HepG2 (cell line): ENCODE results near the gene NBR1. TPM values are rescaled to one million over a fixed set of nuclear protein-coding genes. Genes with fewer than 3 reads are reported as not detected.

ENCODE experiments used
- AFF4 ChIP-seq: sonication (generic); formaldehyde crosslinking; IDR thresholded peaks from 2 replicates; pipeline ENCODE4 v1.4.0; 2020; ENCODE audit warnings: missing genetic modification reagents
- BCLAF1 ChIP-seq: fragments of 450-650 bp; IDR thresholded peaks from 2 replicates; pipeline ENCODE4 v1.6.1; 2017; ENCODE audit warnings: mild to moderate bottlenecking
- CAMTA2 ChIP-seq: sonication (generic); formaldehyde crosslinking; IDR thresholded peaks from 2 replicates; pipeline ENCODE4 v1.4.0; 2020; ENCODE audit warnings: mild to moderate bottlenecking, missing genetic modification reagents, borderline replicate concordance
- CREM ChIP-seq, 2 experiments: sonication (generic) in 1 of 2; formaldehyde crosslinking in 1 of 2; IDR thresholded peaks; 2 replicates each; pipeline versions ENCODE4 v1.4.0 to v1.6.1; 2016 to 2020; ENCODE audit warnings: antibody characterized with exemption in 1 of 2, mild to moderate bottlenecking in 1 of 2, missing genetic modification reagents in 1 of 2
- HOXA5 ChIP-seq: sonication (generic); formaldehyde crosslinking; IDR thresholded peaks from 2 replicates; pipeline ENCODE4 v1.4.0; 2020; ENCODE audit warnings: missing genetic modification reagents
- MLLT10 ChIP-seq: sonication (generic); formaldehyde crosslinking; IDR thresholded peaks from 2 replicates; pipeline ENCODE4 v1.4.0; 2020; ENCODE audit warnings: missing genetic modification reagents
- NFRKB ChIP-seq: fragments of 450-650 bp; IDR thresholded peaks from 2 replicates; pipeline ENCODE4 v1.6.1; 2017
- TCF12 ChIP-seq, 2 experiments: fragments of 450-650 bp in 1 of 2; sonication (generic) in 1 of 2; formaldehyde crosslinking in 1 of 2; IDR thresholded peaks; 2 replicates each; pipeline versions ENCODE4 v1.6.1 to v1.8.0; 2017 to 2022; ENCODE audit warnings: antibody characterized with exemption in 1 of 2, mild to moderate bottlenecking in 1 of 2, missing genetic modification reagents in 1 of 2, moderate library complexity in 1 of 2
- TFDP2 ChIP-seq: sonication (generic); formaldehyde crosslinking; IDR thresholded peaks from 2 replicates; pipeline ENCODE4 v1.4.0; 2020; ENCODE audit warnings: missing genetic modification reagents
- TIGD3 ChIP-seq: sonication (generic); formaldehyde crosslinking; IDR thresholded peaks from 2 replicates; pipeline ENCODE4 v1.5.1; 2020; ENCODE audit warnings: mild to moderate bottlenecking, missing genetic modification reagents, borderline replicate concordance
- ZFP91 ChIP-seq: sonication (generic); formaldehyde crosslinking; IDR thresholded peaks from 2 replicates; pipeline ENCODE4 v1.9.0; 2022; ENCODE audit warnings: missing genetic modification reagents, mild to moderate bottlenecking, borderline replicate concordance
- ZNF317 ChIP-seq: sonication (generic); formaldehyde crosslinking; IDR thresholded peaks from 2 replicates; pipeline ENCODE4 v1.5.0; 2020; ENCODE audit warnings: mild to moderate bottlenecking, missing genetic modification reagents
- ZNF816 ChIP-seq: sonication (generic); formaldehyde crosslinking; IDR thresholded peaks from 2 replicates; pipeline ENCODE4 v1.8.0; 2022; ENCODE audit warnings: missing genetic modification reagents, mild to moderate bottlenecking, borderline replicate concordance
- ZSCAN25 ChIP-seq: sonication (generic); formaldehyde crosslinking; IDR thresholded peaks from 2 replicates; pipeline ENCODE4 v1.8.0; 2022; ENCODE audit warnings: mild to moderate bottlenecking, missing genetic modification reagents
- polyA plus RNA-seq, 8 experiments: library from polyadenylated mRNA; depleted of rRNA in 3 of 8; stranded (reverse) in 7 of 8; unstranded in 1 of 8; fragments of >200 nt; fragmentation: Illumina TruSeq in 4 of 8; extraction: Trizol in 4 of 8; gene quantifications; 2 replicates each; pipeline versions ENCODE4 v1.2.1 to v1.2.3, GENCODE V29; 2011 to 2016; ENCODE audit warnings: low read depth in 4 of 8, missing spikeins in 1 of 8, mixed read lengths in 1 of 8; ENCODE audit not compliant: insufficient read depth in 1 of 8
- total RNA-seq, 5 experiments: library from RNA; depleted of rRNA; stranded (reverse); fragments of >200 nt; fragmentation: Illumina TruSeq; extraction: Trizol; gene quantifications; 2 replicates each; pipeline ENCODE4 v1.2.3, GENCODE V29; 2016; ENCODE audit warnings: low read depth in 1 of 5
- TF ChIP-seq, protein P1 (sequence below): sonication (generic); formaldehyde crosslinking; IDR thresholded peaks from 2 replicates; pipeline ENCODE4 v1.5.0; 2020; ENCODE audit warnings: missing genetic modification reagents, mild to moderate bottlenecking, borderline replicate concordance

The NBR1 gene
- total and polyA plus RNA-seq, 2 of the 13 experiments (the other 11 are each of a cell fraction or from before 2014, with no cell fraction given): 51.7 to 121 TPM

- peak; percentile 100 for TF ChIP-seq TFDP2 (CRISPR knock-in tag)
- no peak for TF ChIP-seq TIGD3 (CRISPR knock-in tag)
- TF ChIP-seq NFRKB: no peak; the same call in 1 of the 2 replicates
- peak; percentile 22; the same call in 1 of the 2 replicates for TF ChIP-seq ZNF317 (CRISPR knock-in tag)
- no peak for TF ChIP-seq ZNF816 (CRISPR knock-in tag)
- no peak for TF ChIP-seq AFF4
- no peak for TF ChIP-seq BCLAF1
- TF ChIP-seq, protein P1, sequence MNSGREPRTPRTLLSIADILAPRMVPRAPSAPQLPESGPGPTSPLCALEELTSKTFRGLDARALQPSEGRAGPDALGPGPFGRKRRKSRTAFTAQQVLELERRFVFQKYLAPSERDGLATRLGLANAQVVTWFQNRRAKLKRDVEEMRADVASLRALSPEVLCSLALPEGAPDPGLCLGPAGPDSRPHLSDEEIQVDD (CRISPR knock-in tag): no peak
- TF ChIP-seq ZFP91: peak; percentile 74; the same call in 1 of the 2 replicates
- peak; percentile 99 for TF ChIP-seq CREM (IDR thresholded peaks at IDR 0.05)
- peak; percentile 59; the same call in 1 of the 2 replicates for TF ChIP-seq CREM (CRISPR knock-in tag; IDR thresholded peaks at IDR 0.05)
- 0 out of 2 replicates have a peak, but pooled peaks have one; percentile 50 for TF ChIP-seq ZSCAN25
- TF ChIP-seq CAMTA2 (CRISPR knock-in tag): no peak
- TF ChIP-seq MLLT10 (CRISPR knock-in tag): no peak
- no peak for TF ChIP-seq TCF12 (IDR thresholded peaks at IDR 0.05)
- no peak for TF ChIP-seq TCF12 (CRISPR knock-in tag; IDR thresholded peaks at IDR 0.05)
- TF ChIP-seq HOXA5 (CRISPR knock-in tag): peak; percentile 86
These were observed 45.7 kb upstream of the NBR1 start, which contains the start of gene BRCA1 (continued) for GRCh38 chr17:43125133-43125966.
